VCaP (cell line): ENCODE data around the gene KDM6A.
"Not testable (repeated sequence)": the region's sequence is repeated elsewhere in the genome, so short reads cannot be mapped to it uniquely, and the experiment has no call there.

Experiments used
- H3K27ac ChIP-seq: fragments of 450-650 bp; 2 replicates; pipeline ENCODE4 v1.5.1; 2017
- CTCF ChIP-seq: fragments of 450-650 bp; conservative IDR thresholded peaks from 2 replicates; pipeline ENCODE4 v1.5.1; 2017; ENCODE audit warnings: mild to moderate bottlenecking, moderate library complexity

Gene KDM6A

GRCh38 chrX:44872821-44873414 is at the start of gene KDM6A:
Gene KDM6A, plus strand, starts transcription at chrX:44873188. Its CDS starts 364 bp downstream, at chrX:44873552.
- no peak for TF ChIP-seq CTCF

GRCh38 chrX:44823193-44823592 is 49.8 kb upstream of the KDM6A start:
- H3K27ac ChIP-seq: not testable (repeated sequence)

More at GRCh38 chrX:44872821-44873414, at the start of gene KDM6A:
- peak within 1 kb of the TSS; percentile 94 for H3K27ac ChIP-seq

- no peak overlapping the region for H3K27ac ChIP-seq
Measured at GRCh38 chrX:44828008-44828605, 44.9 kb upstream of the KDM6A start.

GRCh38 chrX:44829832-44830231 is 43.2 kb upstream of the KDM6A start:
- H3K27ac ChIP-seq: no peak overlapping the region
- TF ChIP-seq CTCF: no peak

More at GRCh38 chrX:44828008-44828605, 44.9 kb upstream of the KDM6A start:
- TF ChIP-seq CTCF: no peak

- no peak for TF ChIP-seq CTCF
- no peak overlapping the region for H3K27ac ChIP-seq
Measured at GRCh38 chrX:44842550-44843317, 30.3 kb upstream of the KDM6A start.

GRCh38 chrX:44843318-44843702 is 29.7 kb upstream of the KDM6A start:
- H3K27ac ChIP-seq: no peak overlapping the region
- TF ChIP-seq CTCF: no peak

GRCh38 chrX:44843753-44844152 is 29.2 kb upstream of the KDM6A start, which contains the start of gene DUSP21:
Gene DUSP21, plus strand, starts transcription at chrX:44844021. Its CDS starts 112 bp downstream, at chrX:44844133.
- no peak for TF ChIP-seq CTCF
- no peak within 1 kb of the TSS for H3K27ac ChIP-seq
